GM18526 (cell line): ENCODE data around the gene ATG16L2.

Experiments used
- POLR2A ChIP-seq: IDR thresholded peaks from 3 replicates; pipeline ENCODE4 v1.6.1; 2011; ENCODE audit not compliant: insufficient read length; ENCODE audit errors: extremely low read depth

Gene ATG16L2

DNA sequence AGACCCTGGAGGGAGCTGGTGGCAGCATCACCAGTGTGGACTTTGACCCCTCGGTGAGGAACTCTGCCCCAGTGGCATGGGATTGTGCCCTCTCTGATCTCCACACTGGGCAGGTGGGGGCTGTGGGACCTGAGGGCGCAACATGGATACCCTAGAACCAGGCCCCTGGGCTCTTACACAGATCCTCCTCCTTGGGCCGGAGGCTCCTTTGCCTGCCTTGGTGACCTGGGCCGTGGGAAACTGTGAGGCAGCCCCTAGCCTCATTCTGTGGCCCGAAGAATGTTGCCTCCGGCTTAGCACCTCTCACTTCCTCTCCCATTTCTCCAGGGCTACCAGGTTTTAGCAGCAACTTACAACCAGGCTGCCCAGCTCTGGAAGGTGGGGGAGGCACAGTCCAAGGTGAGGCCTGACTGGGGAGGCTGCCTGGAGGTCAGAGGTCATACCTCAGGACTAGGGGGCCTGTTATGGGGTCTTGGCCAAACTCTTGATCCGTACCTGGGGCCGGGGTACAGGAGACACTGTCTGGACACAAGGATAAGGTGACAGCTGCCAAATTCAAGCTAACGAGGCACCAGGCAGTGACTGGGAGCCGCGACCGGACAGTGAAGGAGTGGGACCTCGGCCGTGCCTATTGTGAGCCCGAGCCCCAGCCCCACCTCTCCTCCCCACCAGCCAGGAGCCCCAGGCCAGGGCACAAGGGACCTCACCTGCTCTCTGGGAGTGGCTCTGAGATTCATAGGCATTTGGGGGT, 12.2 kb downstream of the ATG16L2 start:
- TF ChIP-seq POLR2A = no peak

DNA sequence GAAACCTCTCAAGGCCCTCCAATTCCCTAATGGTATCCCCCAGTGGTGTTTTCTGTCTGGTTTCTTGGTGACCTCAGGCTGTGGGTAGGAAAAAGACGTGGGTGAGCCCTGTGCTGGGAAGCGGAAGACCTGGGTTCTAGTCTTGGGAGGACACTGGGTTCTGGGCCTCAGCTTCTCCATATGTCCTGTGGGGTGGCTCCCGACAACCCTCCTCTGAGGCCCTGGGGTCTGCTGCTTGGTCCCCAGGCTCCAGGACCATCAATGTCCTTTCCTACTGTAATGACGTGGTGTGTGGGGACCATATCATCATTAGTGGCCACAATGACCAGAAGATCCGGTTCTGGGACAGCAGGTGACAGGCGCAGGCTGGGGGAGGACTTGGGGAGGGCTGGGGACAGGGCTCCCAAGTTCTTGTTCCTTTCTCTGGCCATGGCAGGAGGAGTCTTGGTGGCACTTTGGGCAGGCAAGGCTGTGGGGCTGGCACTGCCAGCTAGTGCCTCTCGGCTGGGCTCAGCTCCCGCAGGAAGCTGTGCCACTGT, 12.8 kb downstream of the ATG16L2 start:
- TF ChIP-seq POLR2A = no peak

DNA sequence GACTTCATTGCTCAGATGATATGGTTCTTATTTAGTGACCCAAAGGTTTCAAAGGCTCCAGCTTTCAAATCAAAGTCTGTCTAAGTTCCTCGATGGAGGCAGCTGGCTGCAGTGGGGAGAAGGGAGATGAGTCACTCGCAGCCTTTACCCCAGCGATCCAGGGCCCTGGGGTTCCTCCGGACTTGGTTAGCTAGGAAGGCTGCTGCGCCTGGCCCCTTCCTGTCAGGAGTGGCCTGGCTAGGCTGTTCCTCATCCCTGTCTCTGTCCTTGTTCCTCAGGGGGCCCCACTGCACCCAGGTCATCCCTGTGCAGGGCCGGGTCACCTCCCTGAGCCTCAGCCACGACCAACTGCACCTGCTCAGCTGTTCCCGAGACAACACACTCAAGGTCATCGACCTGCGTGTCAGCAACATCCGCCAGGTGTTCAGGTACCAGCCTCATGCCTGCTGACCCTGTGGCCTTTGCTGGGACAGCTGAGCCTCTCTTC, 13.9 kb downstream of the ATG16L2 start:
- TF ChIP-seq POLR2A = peak; percentile 21

DNA sequence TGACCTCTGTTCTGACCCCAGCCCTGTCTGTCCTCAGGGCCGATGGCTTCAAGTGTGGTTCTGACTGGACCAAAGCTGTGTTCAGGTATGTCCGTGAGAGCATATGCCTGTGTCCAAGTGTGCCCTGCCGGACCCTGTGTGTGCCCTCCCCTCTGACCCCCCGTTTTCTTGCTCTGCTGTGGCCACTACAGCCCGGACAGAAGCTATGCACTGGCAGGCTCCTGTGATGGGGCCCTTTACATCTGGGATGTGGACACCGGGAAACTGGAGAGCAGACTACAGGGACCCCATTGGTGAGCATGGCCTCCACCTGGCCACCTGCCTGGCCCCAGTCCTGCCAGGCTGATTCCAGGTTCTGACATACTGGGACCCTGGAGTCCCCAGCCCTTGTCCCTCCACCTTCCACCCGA, 14.5 kb downstream of the ATG16L2 start:
- no peak for TF ChIP-seq POLR2A

DNA sequence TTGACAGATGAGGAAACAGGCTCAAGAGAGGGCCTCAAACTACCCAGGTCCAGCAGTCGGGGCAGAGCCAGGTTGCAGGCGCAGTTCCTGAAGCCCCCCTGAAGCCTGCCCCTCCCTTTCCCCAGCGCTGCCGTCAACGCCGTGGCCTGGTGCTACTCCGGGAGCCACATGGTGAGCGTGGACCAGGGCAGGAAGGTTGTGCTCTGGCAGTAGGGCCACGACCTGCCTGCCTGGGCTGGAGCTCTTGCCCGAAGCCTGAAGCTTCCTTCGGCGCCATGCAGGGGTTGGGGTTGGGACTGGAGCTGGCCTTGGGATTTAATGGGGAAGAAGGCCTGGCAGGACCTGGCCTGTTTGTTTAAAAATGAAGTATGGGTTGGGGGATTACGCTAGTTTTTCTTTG, 15.0 kb downstream of the ATG16L2 start:
- no peak for TF ChIP-seq POLR2A

DNA sequence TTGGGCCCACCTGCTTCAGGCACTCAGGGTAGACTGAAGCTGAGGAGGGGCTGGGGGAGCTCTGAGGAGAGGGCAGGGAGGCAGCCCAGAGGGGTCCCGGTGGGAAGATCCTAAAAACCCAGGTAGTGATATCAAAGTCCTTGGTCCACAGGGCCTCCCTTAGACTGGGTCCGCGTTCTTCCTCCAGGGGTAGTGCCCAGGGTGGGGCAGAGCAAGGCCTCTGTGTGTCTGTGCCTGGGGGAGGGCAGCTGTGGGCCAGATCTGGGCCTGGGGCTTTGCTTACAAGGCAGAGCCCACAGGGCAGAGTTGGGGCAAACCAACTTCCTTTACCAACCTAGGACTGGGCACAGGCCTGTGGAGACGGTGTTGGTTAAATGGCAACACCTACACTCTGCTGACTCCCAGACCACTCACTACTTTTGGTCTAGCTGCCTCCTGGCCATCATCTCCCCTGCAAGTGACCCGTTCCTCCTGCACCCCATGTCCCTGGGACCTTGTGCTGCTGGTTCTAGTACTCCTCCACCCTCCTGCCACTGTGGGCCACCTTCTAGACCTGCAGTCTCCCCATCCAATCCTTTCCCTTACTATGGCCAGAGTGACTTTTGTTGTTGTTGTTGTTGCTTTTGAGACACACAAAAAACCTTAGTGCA, 15.8 kb downstream of the ATG16L2 start:
- TF ChIP-seq POLR2A = peak; percentile 12

DNA sequence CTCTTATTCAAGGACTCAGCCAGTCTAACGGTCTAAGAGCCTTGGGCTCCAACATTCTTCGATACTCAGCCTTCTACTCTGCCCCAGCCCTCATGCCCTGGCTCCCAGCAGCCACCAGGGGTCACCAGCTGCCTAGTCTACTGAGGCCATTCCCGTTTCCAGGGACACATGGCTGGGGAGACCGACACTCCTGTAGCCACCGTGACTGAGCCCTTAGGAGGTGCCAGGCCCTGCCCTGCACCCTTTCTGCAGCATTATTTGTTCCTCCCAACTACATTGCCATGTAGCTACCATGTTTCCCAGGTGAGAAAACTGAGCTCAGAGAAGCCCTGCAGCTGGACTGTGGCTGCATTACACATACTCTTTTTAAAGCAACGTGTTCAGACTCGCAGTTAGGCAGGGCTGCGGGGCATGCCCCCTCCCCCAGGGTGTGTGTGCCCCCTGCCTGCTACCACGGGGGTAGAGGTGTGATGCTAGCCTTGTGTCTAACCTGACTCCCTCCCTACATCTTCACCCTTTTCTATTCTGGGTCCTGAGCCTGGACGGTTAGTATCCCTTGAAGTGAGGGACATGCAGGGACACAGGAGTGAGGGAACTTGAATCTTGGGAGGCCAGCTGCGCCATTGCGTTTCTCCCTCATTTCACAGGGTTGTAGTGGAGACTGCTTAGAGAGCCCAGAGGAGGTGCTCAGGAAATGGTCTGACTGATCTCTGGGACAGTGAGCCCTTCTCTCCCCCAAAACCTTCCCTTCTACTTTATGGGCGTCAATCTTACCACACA, 17.5 kb downstream of the ATG16L2 start:
- TF ChIP-seq POLR2A = no peak

DNA sequence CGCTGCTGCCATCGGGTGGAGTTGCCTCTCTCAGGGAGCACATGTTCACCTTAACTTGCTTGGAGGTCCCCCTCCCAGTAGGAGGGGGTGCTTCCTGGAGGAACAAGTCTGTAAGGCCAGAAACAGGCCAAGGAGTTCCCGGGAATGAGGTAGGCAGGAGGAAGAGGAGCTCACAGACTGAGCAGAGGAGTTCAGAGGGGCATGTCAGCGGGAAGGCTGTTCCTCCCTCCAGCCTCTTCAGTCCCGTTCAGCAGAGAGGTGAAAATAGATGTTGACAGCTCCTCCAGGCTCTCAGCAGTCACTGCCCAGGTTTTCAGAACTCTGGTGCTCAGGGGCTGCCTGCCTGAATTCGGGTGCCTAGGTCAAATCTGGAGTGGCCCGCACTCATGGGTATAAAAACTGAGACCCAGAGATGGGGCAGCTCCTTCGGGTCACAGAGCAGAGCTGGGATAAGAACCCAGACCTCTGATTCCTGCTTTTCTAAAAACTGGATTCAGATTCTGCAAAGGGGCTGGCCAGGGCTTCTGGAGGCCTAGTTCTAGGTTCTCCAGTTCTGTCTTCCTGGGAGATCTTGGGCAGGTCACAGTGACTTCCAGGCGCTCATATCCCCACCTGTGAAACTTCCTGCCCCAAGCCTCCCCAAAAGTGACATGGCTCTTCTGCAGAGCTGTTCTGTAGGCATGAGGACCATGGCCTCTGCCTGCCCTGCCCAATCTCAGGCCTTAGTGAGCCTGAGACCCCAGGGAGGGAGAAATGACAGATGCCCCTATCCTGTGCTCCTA, 18.3 kb downstream of the ATG16L2 start:
- TF ChIP-seq POLR2A = peak; percentile 24

DNA sequence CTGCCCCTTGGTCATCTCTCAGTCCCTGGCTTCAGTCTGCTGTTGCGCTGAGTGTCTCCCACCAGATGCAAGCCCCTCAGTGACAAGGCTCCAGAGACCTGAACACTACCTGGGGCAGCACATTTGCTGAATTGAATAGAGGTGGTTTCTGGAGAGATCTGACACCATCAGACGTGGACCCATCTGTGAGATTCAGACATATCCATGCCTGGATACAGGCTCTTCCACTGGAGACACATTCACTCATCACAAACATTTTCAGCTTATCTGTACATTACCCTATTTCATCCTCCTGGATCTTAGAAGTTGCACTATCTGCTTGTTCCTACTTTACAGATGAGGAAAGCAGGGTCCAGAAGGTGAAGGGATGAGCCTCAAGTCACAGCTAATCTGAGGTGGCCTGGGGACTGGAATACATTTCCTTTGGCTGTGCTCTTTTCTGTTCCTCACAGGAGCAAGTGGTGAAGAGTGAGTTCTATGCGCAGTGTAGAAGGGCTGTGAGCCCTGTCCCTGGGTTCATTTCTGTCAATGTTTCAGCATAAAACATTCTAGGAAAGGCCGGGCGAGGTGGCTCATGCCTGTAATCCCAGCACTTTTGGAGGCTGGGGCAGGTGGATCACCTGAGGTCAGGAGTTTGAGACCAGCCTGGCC, 19.0 kb downstream of the ATG16L2 start:
- TF ChIP-seq POLR2A = no peak

DNA sequence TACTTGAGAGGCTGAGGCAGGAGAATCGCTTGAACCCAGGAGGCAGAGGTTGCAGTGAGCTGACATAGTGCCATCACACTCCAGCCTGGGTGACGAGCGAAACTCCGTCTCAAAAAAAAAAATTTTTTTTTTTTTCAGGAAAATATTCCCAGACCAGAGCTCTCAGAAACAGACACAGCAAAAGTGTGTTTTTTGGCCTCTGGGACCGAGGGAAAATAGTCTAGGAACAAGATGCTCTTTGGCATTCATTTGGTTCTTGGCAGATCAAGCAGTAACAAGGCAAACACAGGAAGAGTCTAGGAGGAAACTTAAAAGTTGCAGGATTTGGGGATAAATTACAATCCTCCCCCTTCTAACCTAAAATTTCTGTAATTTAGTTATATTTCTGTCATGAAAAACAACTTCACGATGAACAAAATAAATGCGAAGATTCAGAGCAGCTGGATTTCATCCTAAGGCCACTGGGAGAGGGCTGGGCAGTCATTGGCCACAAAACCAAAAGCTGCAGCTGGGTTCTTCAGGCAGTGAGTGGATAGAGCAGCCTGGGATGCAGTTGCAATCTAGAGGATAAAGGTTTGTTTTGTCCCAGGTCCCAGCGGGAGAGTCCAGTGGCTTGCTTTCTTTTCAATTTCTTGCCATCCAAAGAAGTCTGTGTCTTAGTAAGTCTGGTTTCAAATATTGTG, 19.7 kb downstream of the ATG16L2 start:
- no peak for TF ChIP-seq POLR2A

DNA sequence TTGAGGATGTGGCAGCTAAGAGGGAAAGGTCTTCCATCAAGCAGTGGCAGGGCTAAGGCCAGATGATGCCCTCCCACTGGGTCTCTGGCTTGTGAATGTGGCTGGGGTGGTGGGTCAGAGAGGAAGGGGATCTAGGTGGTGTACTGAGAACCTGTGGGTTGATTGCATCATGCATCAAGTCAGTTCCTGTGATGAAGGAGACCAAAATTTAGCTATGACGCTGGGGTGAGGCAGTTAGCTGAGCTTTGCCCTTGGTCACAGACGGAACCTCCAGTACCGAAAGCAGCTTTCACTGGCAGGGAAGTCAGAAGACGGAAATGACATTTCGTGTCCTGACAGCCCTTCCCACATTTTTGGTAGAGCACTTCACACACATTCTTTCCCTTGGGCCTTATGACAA, 20.7 kb downstream of the ATG16L2 start:
- no peak for TF ChIP-seq POLR2A

DNA sequence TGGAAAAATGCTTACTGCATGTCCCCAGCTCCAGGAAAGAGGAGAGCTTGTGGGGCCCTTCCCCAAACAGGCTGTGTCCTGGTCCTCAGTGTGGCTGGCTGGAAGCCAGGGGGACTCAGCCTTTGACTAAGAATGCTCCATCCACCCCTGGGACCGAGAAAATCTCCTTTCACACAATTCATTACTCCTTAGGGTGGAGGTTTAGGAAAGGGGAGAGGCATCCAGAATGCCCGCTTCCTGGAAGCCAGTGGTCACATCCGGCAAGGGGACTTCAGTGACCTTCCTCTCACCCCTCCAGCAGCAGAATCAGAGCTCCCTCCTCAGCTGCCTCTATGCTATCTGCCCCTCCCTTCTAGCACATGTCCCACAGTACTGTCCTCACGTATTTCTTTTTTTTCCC, 21.9 kb downstream of the ATG16L2 start:
- no peak for TF ChIP-seq POLR2A

DNA sequence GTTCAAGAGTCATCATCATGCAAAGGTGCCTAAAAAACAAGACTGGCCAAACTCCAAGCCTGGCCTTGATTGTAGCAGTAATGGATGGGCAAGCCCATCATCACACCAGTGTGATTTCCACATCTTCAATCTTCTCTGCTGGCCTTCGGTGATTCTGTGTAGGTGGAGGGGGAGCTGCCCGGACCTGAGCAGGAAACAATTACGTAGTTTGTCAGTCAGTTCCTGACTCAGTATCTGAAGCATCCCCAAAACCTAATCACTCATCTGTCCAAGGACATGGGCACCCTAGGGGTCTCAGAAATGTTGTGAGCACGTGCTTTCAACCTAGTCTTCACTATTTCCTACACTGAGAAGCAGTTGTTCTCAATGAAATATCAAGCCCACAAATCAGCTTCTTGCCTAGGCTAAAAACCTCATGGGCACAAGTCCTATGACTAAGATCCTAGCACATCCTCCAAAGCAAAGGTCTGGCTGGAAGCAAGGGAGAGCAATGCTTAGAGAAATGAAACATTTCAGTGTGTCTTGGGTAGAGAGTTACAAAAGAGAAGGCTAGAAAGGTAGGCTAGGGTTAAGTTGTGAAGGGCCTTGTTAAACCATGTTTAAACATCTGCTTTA, 24.6 kb downstream of the ATG16L2 start:
- no peak for TF ChIP-seq POLR2A
